G401.6 (cell line): ENCODE measurements around the gene ALS2CL.

Experiments used
- FAIRE-seq: peaks from 2 replicates; lab custom pipeline; 2012; peaks lifted over from hg19 to GRCh38; lab: Jason Lieb, UNC

ALS2CL gene

DNA sequence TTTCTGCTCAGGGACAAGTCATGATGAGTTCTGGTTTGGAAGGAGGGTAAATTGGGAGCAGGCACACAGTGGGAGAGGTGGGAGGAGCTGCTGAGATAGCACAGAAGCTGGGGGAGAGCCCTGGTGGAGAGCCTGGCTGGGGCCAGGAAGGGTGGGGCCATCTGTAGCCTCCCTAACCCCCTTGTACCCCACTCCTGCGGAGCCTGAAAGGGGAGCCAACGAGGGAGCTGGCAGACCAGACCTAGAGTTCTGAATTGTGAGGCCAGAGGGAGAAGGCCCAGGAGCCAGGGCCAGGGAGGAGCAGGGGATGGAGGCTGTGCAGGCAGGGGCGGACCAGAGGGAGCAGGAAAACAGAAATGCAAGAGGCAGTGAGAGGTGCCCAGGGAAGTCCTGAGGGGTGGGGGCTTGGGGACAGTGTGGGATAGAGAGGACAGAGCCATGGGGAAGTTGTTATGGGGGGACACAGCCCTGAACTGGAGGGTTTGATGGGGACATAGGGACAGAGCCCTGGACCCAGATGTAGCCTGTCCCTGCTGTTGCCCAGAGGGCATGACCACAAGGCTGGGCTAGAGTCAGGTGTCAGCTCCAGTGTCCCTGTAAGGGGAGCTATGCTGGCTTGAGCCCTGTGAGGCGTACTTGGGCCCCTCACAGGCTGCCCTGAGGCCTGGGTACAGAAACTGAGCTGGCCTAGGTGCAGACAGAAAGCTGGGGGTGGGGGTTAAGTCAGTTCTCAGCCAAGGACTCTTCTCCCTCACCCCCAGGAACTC, 8.9 kb upstream of the ALS2CL start:
- no peak for FAIRE-seq

DNA sequence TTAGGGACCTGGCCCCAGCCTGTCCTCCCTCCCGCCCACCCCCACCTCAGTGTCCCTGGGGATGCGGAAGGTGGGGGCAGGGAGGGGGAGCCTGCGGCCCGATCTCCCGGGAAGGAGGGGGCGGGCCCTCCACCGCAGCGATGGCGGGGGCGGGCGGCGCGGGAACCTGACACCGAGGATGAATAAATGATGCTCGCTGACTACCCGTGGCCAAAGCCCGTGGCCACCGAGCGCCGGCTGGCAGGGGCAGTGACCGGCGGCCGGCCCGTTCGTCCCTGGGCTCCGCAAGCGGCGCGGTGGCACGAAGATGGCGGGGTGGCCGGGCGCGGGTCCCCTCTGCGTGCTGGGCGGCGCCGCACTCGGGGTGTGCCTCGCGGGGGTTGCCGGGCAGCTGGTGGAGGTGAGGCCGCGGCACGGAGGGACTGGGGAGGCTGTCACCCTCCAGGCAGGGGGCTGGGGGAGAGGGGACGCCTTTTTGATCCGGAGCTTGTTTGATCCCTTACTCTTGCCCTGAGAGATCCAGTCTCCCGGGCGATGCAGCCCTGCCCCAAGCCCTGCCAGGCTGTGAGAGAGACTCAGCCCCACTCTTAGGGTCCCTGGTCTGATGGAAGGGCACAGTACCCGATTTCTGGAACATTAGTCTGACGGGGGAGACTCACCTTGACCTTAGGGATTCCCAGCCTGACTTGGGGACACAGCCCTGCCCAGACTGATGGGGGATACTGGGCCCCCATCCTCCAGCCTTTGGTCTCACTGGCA, 7.9 kb upstream of the ALS2CL start, which contains the start of gene TMIE:
Gene TMIE, plus strand, starts transcription at position 212 of the 759 bp plus-strand sequence. Its CDS starts 96 bp downstream, at position 308.
- no peak for FAIRE-seq

DNA sequence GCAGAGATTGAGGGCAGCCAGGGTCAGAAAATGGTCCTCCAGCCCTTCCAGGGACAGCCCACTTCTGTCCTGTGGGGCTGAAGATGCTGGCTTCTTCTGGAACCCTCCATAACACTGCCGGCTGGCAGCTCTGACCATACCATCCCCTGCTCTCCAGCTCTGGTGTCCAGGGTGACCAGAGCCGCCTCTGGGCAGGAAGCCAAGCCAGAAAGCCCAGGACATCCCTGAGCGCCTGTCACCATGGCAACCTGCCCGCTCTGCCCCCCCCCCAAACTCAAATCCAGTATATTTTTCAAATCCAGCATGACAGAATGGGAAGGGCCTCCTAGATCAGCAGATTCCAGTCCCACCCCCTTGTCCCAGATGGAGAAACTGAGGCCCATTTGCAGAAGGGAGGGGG, 7.3 kb upstream of the ALS2CL start:
- FAIRE-seq = no peak

DNA sequence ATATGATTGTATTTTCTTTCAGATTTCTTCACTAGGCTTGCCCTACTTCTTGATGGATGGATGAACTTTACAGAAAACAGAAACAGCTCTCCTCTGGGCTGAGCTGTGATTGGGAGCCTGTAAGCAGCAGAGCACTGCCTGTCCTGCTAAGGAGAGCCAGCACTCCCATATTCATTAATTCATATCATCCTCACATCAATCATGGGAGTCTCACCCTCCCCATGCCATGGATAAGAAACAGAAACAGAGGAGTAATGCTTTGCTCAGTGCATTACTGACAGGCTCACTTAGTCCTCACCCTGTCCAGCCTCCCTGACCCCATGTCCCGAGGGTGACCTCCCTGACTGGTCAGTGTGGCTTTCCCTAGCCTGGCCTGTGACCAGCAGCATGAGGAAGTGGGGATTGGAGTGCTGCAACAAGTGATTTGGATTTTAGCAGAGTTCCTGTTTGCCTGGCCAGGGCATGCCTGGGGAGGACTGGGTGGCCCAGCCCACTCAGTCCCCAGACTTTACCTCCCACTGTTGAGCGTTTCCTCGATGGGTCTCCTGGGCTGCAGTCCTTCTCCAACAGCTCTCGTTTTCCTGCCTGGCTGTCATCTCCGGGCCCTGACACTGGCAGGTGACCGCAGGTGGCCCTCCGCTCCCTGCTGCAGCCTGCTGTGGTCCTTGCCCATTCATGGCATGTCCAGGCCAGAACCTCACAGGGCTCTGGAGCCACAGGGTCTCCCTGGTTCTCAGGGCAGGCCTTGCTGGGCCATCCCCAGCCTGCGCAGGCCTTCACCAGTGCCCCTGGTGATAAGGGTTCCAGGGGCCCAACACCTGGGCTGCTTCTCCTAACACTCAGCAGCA, 6.4 kb upstream of the ALS2CL start:
- FAIRE-seq = no peak

DNA sequence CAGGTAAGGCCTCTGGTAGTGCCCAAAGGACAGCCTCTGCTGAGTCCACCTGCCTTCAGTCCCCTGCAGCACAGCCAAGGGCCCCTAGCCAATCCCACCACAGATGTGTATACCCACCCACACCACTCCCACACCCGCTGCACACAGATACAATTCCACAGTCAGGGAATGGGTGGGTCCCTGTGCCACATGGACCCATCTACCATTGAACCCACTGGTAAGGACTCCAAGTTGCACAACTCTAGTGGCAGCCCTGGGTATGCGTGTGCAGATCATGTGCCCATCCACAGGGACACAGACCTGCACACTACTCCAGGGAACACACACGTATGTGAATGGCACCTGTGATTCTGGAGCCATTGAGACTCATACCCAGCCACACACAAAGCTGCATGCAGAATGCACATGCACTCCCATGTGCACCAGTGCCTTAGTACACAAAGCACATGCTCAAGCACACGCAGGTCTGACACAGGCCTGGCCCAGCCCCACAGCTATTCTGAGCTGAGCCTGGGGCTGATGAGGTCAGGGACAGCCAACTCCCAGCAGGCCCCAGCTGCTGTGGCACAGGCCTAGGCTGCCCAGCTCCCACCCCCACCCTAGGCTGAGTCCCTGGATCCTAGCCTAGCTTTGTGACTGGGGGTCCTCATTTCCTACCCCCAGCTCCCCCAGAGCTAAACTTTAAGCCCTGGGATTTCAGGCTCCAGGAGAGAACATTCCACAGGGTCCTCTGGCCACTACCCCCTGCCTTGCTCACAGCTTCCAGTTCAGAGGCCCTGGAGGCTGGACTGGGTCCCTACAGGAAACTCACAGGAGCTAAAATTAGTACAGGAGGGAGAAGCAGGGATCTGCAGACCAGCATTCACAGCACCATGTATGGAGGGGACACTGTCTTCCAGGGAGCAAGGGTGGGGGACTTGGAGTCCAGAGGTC, 2.7 kb upstream of the ALS2CL start:
- no peak for FAIRE-seq

DNA sequence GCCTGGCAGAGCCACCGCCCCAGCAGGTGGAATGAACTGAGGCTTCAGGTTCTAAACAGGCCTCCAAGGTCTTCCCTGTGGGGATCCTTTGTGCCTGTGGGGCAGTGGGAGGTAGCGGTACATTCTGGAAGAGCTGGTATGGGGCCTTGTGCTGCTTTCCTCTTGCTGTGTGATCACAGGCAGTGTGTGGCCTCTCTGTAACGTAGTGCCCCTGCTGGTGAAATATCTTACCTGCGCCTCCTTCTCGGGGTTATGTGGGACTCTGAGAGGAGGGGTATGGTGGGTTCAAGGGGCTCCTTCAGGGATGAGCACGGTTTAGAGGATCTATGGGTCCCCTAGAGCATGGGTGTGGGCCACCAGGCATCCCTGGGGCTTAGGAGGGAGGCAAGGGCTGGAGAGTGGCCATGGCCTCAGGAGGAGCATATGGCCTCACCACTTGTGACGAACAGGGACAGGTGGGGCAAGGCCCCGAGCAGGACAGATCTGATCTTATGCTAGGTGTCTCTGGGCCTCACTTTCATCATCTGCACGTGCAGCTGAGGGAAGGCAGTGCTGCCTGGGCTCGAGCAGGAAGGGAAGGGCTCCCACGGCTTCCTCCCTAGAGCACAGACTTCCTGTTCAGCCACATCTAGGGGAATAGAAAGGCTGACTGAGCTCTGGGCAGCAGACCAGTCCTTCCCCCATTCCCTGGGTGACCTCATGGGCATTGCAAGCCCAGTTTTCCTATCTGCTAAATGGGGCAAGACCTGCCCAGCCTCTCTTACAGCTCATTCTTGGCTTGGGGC, 1.9 kb upstream of the ALS2CL start:
- FAIRE-seq = no peak

DNA sequence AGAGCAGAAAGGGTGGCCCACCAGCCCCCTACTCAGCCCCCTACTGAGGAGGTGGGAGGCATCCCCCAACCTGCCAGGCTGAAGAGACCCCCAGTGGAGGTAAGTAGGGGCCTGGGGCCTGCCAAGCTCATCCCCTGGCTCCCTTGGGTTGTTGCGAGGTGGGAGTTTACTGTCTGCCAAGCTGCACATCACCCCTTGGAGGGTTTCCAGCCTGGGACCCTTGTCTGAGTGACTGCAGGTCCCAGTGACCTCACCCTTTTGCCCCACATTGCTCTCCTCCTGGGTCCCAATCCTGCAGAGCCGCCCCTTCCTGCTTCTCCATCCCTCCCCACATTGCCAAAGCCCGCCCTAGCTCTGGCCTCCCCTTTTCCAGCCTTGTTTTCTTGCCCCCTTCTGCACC, 1.0 kb upstream of the ALS2CL start:
- no peak for FAIRE-seq

DNA sequence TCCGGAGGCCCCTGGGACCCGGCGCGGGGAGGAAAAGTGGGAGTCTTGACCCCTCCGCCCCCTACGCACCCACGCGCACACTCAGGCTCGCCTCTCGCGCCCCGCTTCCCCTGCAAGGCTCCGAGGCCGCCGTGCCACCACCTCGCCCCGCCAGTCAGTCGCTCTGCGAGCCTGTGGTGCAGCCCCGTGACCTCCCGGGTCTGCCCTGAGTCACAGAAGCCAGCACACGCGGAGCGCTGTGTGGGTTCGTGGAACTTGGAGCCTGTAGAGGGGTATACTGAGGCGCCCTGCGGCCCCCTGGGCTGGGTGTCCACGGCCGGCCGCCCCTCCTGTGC, 380 bp upstream of the ALS2CL start:
- no peak for FAIRE-seq

DNA sequence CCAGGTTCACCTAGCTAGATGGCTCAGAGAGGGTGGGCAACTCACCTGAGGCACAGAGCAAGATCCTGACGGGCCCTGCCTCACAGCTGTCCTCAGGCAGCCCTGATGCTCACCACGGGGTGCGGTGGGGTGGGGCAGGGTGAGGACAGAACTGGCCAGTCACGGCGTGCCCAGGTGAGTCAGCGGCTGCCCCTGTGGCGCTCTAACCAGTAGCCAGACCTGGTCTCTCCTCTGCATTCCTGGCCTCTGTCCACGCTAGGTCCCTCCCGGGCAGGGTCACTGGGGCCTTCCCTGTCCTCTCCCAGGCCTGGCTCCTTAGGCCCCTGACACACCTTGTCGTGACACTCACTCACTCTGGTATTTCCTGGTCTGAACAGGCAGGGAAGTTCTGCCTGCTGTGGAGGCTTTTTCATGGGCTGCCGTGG, 901 bp downstream of the ALS2CL start:
- no peak for FAIRE-seq

DNA sequence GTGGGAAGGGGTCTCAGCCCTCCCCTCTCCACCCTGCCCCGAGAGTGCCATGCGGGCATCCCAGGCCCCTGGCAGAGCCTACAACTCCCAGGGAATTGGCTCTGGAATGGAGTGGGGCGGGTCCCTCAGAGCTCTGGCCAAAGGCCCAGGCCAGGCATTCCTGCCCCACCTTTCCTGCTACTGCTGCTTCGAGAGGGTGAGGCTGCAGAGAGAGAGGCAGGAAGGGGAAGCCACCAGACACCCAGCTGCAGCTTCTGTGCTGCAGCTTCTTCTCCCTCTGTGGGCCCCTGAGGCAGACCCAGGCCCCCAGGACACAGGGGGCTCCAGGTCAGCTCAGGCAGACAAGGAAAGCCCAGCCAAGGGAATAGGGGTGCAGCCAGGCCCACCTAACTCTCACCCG, 2.7 kb downstream of the ALS2CL start:
- no peak for FAIRE-seq

DNA sequence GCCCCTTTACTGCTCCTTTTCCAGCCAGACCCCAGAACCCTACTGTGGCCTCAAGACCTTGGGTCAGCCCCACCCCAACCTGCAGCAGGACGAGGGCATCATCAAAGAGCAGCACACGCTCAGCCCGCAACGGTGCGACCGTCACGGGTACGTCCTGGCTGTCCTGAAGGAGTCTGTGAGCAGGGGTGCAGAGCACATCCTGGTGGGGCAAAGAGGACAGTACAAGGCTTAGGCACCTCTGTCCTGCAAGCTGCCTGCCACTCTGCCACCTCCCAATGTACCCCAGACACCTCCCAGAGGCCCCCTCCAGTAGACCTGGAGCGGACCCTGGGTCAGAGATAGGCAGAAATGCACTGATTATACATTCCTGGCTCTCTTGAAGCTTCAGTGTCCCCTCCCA, 8.0 kb downstream of the ALS2CL start:
- no peak for FAIRE-seq

DNA sequence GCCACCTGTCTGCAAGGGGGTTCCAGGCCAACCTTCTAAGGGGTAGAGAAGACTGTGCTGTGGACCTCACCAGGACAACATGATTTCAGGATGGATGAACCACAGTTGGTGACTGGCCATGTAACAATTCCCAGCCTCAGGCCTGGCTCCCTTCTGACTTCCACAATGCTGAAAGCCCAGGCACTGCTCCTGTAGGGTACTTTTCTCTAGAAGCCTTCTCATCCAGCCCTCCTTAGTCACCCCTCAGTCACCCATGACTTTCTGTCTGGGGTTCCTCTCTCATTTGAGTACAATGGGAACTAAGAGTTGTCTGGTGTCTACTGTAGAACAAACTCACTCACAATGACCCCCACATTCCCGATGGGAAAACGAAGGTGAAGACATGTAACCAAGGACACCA, 8.6 kb downstream of the ALS2CL start:
- FAIRE-seq = no peak

DNA sequence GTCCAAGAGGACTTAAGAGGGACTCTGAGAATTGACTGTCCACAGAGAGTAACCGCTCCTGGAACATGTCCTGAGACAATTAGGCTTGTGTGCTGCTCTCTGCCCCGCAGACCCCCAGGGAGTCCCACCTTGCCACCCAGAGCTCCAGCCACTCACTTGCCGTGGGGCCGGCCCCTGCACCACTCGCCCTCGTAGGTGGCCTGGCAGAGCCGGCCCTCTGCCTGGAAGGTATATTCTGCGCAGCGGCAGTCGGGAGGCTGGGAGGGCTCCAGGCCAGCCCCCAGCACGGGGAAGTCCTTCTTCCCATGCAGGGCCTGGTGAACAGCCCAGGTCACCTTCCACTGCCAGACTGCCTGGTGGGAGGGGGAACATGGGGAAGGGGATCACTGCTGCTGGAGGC, 10.5 kb downstream of the ALS2CL start:
- FAIRE-seq = no peak

DNA sequence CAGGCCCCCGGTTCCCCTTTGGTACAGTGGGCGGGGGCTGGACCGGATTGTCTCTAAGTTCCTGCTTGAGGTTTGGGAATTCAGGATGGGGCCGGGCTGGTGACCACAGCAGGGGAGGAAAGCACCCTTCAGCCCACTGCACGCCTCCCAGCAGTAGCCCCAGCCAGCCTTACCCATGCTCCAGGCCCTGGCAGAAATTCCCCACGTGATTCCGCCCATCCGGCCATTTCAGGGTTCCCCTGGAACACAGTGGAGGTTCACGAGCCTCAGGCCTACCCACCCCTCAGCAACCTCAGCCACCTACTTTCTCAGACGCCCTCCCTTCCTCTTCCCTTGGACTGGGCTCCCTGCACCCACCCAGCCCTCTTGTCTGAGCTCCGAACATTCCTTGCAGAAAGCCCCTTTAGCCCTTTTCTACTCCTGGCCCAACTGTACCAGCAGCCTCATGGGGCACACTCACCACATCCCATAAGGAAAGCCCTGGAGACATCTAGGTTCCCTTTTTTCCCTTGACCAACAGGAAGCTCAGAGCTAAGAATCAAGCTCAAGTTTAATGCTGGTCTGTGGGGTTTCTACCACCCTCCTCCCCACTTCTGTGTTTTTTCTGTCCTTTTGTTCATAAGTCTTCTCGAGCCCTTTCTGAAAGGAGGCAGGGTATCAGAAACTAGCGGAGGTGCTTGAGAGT, 11.5 kb downstream of the ALS2CL start:
- no peak for FAIRE-seq

DNA sequence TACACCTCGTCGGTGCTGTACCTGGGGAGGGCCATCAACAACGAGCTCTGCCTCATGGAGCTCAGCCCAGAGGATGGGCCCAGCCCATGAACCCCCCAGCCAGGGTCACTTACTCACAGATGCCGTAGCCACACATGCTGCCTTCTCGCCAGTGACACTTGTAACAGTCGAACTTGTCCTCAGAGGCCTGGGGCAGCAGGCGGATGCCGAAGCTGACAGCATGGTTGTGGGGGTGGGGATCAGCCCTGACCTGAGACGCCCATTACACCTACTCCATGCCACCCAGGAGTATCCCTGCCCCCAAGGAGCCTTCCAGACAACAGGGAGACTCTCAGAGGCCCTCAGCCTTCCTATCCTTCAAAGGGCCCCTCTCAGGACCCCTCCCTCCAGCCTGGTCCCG, 12.1 kb downstream of the ALS2CL start:
- no peak for FAIRE-seq

DNA sequence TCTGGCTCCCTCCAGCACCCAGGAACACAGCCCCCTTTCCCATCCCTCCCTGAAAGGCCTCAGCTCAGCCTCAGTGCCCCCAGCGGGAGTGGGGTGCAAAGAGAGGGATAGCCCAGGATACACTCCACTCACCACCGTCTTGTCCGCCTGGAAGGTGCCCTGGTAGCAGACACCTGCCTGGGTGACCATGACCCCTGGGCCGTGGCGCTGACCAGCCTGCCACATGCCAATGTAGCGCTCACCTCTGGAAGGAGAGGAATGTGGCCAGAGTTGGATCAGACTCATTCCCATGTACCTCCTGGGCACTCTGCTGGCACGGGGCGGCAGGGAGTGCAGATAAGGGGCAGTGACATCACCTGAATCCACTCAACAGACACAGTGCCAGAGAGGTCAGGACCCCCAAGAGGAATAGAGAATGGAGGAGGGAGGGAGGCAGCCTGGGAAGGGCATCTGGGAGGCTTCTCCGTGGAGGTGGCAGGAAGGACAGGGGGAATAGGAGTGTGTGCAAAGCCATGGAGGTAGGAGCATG, 13.1 kb downstream of the ALS2CL start:
- FAIRE-seq = no peak

DNA sequence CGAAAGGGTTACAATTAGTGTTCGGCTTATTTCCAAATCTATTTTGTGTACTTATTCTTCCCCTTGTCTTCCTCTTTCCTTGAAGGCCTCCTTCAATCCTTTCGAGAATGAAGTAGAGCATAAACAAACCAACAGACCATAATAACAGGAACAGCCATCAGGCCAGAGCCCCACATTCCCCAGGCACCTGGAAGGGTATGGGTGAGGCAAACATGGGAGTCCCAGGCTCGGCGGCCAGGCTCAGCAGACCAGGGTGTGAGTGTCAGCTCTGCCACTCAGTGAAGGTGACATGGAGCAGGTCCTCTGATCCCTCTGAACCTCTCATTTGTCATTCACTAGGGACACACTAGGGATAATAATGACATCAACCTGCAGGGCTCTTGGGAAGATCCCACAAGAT, 13.8 kb downstream of the ALS2CL start:
- FAIRE-seq = no peak

DNA sequence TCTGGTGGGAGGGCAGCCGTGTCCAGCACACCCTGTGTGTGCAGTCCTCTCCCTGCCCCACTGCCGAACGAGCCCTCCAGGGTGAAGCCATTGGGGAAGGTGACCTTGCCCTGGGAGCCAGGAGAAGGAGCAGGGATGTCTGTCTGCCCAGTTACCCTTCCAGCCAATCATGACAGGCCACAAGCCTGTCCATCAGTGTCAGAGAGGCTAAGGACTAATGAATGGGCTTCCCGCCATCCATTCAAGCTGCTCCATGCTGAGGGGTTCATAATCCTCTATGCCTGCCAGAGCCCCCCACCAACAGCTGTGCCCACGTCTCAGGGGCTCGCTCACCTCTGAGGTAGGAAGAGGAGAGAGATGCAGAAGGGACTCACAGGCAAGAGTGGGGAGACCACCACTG, 15.2 kb downstream of the ALS2CL start:
- no peak for FAIRE-seq

DNA sequence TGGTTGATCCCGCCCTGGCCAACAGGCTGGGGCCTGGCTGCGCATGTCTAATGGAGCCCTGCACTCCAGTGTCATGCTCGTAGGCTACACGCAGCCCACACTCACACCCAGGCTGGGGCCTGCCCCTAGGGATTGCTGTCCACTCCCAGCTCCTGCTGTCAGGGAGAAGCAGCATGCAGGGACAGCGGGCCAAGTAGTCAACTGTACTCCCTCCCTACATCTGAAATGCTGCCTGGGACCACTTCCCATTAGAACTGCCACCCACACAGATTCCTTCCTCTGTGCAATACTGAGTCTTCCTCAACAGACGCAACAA, 16.1 kb downstream of the ALS2CL start:
- FAIRE-seq = no peak
